HG03432 (cell line): ENCODE data around the gene ALDH1A2.
"Not testable (repeated sequence)": the region's sequence is repeated elsewhere in the genome, so short reads cannot be mapped to it uniquely, and the experiment has no call there.

ENCODE experiments used
- ATAC-seq: cut with Tn5 transposase; IDR thresholded peaks from one replicate; pipeline ENCODE4 v1.9.1; 2021; ENCODE audit warnings: mild to moderate bottlenecking, moderate library complexity; ENCODE audit not compliant: unreplicated experiment

Gene ALDH1A2

GRCh38 chr15:58043192-58043903 is 22.2 kb downstream of the ALDH1A2 start:
- no peak for ATAC-seq

DNA sequence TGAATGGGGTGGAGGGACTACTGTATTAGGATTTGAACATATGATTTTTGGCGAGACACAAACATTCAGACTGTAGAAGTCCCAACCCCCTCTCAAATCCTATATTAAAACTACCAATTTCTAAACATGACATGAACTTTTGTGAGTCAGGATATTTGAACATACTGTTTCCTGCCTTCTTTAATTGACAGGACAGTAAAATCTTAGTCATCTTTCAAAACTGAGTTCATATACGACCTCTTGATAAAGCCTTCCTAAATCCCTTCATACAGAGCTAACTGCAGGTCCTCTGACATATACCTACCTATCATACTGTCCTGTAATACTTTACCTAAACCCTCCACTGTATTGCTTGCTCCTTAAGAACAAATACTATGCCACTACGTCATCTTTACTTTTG is 23.5 kb downstream of the ALDH1A2 start:
- no peak for ATAC-seq

- no peak for ATAC-seq
Measured at GRCh38 chr15:58040150-58040549, 25.4 kb downstream of the ALDH1A2 start.

DNA sequence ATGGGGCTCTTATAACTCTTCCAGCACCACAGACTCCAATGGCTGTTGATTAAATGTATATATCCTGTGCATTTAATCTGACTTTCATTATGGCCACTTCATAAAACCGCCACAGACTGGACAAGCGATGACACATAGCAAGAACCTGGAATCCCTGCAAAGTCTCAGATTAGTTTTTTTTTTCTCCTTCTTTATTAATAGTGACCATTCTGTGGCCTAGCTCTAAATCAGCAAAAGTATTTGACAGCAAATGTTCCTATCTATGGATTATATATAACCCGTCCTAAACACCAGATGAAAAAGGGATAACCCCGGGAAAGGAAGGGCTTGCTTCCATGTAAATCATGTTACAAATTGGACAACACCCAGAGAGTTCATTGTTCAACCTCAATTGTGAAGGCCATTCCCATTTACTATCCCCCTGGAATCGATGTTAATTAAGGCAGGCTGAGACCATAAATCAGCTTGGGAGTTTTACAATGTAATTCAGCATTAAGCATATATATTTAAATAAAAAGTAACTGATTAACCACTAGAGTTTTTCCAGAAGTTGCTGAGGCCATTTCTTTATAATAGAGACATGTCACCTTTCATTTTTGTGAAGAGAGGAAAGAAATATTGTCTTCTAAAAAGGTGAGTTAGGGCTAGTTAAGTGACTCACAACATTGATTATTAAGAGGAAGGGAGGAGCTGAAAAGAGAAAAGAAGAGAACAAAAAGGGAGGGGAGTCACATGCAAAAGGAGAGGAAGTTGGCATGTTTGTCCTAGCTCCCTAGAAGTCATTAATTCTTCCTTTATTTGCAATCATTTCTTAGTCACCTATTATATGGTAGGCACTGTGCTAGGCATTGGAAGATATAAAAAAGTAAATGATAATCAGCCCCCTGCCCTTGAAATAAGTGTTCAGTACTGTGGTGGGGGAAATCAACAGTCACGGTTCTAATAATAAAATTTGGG is 26.2 kb downstream of the ALDH1A2 start:
- ATAC-seq, result no peak

GRCh38 chr15:58038426-58039078 is 27.0 kb downstream of the ALDH1A2 start:
- ATAC-seq, result no peak

GRCh38 chr15:58037723-58038301 is 27.7 kb downstream of the ALDH1A2 start:
- no peak for ATAC-seq

DNA sequence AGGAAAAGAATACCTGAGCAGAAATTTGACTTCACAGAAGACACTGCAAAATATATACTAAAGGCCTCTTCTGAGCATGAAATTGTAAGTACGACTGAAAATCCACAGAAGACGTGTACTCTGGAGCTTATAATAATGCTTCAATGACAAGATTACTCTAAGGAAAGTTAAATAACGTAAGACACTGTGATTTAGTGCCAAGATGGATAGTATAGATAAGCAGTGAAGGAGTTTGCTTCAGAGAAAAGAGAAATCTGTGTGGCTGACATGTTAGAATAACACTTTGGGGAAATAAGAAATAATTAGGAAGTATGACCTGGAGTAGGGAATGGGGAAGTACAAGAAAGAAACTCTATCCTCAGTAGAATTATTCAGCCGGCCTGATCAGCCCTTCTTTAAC is 28.9 kb downstream of the ALDH1A2 start:
- no peak for ATAC-seq

GRCh38 chr15:58028392-58028791 is 37.1 kb downstream of the ALDH1A2 start:
- ATAC-seq, result not testable (repeated sequence)

- no peak for ATAC-seq
Measured at GRCh38 chr15:58026552-58026951, 39.0 kb downstream of the ALDH1A2 start.

GRCh38 chr15:58026051-58026450 is 39.5 kb downstream of the ALDH1A2 start:
- no peak for ATAC-seq

GRCh38 chr15:58021332-58022230 is 43.9 kb downstream of the ALDH1A2 start:
- no peak for ATAC-seq

DNA sequence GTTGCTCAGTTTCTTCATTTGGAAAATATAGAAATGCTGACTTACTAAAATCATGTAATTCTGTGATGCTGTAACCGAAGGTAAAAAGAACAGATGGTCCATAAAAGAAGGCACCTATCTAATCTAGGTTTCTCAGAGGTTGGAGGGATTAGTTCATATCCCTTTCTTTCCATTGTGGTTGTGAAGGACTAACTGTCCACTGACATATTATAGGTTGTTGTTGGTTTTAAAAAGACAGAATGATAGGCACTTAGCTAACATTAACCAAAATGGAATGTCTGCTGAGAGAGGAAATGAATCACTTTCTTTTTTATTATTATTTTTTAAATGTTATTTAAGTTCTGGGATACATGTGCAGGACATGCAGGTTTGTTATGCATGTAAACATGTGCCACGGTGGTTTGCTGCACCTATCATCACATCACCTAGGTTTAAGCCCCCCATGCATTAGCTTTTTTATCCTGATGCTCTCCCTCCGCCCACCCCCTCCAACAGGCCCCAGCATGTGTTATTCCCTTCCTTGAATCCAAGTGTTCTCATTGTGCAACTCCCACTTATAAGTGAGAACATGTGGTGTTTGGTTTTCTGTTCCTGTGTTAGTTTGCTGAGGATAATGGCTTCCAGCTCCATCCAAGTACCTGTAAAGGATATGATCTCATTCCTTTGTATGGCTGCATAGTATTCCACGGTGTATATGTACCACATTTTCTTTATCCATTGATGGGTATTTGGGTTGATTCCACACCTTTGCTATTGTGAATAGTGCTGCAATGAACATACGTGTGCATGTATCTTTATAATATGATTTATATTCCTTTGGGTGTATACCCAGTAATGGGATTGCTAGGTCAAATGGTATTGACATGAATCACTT is 45.8 kb downstream of the ALDH1A2 start:
- no peak for ATAC-seq

GRCh38 chr15:58017869-58018268 is 47.6 kb downstream of the ALDH1A2 start:
- no peak for ATAC-seq

- ATAC-seq, result no peak
Measured at GRCh38 chr15:58016581-58017175, 48.8 kb downstream of the ALDH1A2 start.

DNA sequence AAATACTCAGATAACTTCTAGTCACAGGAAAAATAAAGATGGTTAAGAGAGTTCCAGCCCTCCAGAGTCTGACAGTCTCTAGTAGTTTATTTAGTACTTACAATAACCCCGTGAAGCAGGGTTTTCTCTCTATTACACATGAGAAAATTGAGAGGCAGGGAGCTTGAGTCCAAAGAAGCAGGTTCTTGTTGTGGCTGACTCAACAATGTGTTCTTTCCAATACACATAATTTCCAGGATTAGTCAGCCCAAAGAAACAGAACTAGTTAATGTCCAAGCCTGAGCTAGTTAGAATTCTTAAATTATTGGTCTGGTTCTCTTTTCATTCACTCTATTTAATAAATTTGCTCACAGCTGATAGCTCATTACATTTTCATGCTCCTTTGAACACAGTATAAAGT is 49.9 kb downstream of the ALDH1A2 start:
- ATAC-seq, result no peak

DNA sequence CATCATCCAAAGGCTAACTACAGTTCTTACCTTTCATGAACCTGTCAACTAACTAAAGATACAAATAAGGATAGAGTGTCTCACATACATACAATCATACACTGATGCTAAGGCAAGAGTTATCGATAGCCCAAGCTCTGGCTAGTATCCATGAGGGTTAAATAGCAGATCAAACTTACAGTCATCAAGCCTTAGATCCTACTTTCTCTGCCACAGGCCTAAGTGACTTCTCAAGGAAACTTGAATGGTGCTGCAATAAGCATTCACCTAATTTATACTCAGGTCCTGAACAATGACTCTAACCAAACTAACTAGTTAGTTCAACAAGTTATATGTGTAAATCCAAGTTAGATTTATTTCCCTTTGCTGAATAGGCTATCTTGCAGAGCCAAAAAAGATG is 51.0 kb downstream of the ALDH1A2 start:
- no peak for ATAC-seq

DNA sequence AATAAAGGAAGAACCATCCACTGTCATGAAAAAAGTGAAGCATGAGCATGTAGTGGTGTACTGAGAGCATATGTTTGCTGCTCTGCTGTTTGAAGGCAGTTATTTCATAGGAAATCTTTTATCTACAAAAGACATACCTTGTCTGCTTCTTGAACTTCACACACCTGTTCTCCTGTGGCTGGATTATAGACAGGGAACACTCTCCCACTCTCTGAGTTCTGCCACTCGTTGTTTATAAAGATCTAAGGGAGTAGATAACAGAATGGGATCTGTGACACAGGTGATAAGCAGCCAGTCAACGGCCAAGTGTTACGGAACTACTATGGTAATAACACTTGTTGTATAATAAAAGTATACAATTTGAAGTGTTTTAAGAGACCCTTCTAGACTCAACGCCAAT is 51.5 kb downstream of the ALDH1A2 start:
- no peak for ATAC-seq

GRCh38 chr15:58010983-58011382 is 54.5 kb downstream of the ALDH1A2 start:
- ATAC-seq, result no peak

DNA sequence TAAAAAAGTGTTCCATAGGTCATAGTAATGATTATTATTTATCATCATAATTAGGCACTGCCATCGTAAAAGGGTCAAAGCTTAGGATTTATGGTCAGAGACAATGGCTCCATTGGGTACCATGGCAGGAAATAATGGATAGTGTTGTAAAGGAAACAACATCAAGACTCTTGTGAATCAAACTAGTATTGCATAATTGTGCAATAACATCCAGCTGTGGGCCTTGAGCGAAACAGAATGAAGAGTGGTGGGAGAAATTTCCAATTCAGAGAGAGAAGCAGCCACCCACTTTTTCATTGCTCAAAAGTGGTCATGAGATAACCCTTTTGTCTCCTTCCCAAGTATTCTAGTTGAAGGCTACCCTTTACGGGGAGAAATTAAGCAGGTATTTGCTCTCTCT is 61.7 kb downstream of the ALDH1A2 start:
- ATAC-seq, result no peak
